GM18499 (cell line): Measurements from ENCODE around the gene RPAIN.

ENCODE experiments used
- ATAC-seq: cut with Tn5 transposase; IDR thresholded peaks from one replicate; pipeline ENCODE4 v1.9.1; 2021; ENCODE audit warnings: moderate number of reproducible peaks; ENCODE audit not compliant: insufficient read depth, unreplicated experiment

The RPAIN gene

GRCh38 chr17:5481451-5481850, 61.5 kb downstream of the RPAIN start:
- ATAC-seq: no peak
